MM.1S (cell line): ENCODE data around the gene TP53BP2.

Source experiments
- EZH2 ChIP-seq: fragments of 300-600 bp; sonication (generic); optimal IDR thresholded peaks from 2 replicates; pipeline ENCODE3; 2017; ENCODE audit warnings: low read depth, mild to moderate bottlenecking, antibody characterized with exemption, low read length, mixed read lengths
- EZH2phosphoT487 ChIP-seq: fragments of 300-600 bp; sonication (generic); IDR thresholded peaks from 2 replicates; pipeline ENCODE4 v1.6.1; 2018; ENCODE audit warnings: antibody characterized with exemption, low read length
- TF ChIP-seq, protein P1 (sequence below): fragments of 300-600 bp; sonication (generic); IDR thresholded peaks from 2 replicates; pipeline ENCODE4 v1.5.1; 2016; ENCODE audit warnings: antibody characterized with exemption, low read length, mixed read lengths

- TF ChIP-seq, protein P1, sequence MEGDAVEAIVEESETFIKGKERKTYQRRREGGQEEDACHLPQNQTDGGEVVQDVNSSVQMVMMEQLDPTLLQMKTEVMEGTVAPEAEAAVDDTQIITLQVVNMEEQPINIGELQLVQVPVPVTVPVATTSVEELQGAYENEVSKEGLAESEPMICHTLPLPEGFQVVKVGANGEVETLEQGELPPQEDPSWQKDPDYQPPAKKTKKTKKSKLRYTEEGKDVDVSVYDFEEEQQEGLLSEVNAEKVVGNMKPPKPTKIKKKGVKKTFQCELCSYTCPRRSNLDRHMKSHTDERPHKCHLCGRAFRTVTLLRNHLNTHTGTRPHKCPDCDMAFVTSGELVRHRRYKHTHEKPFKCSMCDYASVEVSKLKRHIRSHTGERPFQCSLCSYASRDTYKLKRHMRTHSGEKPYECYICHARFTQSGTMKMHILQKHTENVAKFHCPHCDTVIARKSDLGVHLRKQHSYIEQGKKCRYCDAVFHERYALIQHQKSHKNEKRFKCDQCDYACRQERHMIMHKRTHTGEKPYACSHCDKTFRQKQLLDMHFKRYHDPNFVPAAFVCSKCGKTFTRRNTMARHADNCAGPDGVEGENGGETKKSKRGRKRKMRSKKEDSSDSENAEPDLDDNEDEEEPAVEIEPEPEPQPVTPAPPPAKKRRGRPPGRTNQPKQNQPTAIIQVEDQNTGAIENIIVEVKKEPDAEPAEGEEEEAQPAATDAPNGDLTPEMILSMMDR: no peak
- TF ChIP-seq EZH2: no peak
- TF ChIP-seq EZH2phosphoT487: no peak
These were observed 88.7 kb downstream of the TP53BP2 start for GRCh38 chr1:223756806-223757700.
